ENCODE data around the gene FERD3L.

Gene FERD3L

DNA sequence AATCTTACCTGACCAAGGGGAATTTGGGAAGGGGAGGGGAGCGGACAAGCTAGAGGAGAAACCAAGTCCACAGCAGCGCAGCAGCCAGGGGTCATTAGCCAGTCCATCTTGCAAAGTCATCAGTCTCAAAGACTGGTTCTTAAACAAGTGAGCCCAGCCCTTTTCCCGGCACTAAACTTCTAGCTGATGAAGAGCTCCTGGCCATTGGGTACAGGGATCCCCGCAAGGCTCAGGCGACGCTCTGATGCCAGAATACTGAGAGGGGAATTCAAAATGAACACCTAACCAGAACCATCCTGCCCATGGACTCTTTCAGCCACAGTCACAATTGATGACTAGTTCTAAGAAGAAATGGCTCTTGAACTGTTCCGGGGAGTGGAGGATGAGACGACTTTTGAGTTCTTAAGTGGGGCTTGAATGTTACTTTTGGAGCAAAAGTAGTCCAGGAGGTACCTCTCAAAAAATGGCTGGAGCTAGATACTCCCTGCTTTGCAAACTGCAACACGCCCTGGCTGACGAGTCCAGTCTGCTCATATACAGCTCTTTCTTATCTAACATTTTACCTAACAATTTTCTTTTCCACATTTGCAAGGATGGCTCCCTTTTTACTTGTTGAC, 25.2 kb downstream of the FERD3L start:
- no peak for TF ChIP-seq ZFX (IDR thresholded peaks at IDR 0.05)
- TF ChIP-seq, protein P1, sequence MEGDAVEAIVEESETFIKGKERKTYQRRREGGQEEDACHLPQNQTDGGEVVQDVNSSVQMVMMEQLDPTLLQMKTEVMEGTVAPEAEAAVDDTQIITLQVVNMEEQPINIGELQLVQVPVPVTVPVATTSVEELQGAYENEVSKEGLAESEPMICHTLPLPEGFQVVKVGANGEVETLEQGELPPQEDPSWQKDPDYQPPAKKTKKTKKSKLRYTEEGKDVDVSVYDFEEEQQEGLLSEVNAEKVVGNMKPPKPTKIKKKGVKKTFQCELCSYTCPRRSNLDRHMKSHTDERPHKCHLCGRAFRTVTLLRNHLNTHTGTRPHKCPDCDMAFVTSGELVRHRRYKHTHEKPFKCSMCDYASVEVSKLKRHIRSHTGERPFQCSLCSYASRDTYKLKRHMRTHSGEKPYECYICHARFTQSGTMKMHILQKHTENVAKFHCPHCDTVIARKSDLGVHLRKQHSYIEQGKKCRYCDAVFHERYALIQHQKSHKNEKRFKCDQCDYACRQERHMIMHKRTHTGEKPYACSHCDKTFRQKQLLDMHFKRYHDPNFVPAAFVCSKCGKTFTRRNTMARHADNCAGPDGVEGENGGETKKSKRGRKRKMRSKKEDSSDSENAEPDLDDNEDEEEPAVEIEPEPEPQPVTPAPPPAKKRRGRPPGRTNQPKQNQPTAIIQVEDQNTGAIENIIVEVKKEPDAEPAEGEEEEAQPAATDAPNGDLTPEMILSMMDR (conservative IDR thresholded peaks at IDR 0.05), result no peak

DNA sequence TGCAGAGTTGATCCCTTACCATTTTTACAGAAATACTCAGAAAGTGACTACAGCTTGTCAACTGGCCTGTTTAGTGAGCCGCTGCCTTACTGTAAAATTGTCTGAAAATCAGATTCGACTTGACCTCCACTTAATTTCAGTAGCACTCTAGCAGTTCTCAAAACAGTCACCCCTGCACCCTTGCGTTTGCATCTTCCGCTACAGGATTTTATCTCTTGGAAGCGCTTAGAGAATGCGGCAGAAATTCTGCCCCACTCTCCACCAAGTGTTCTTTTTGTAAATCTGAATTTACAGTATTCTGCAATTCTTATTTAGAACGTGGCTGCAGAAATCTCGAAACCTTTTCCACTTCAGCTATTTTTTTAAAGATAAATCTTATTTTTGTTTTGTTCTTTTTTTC, 25.8 kb downstream of the FERD3L start:
- no peak overlapping the region for H3K27ac ChIP-seq
- TF ChIP-seq, protein P1 (conservative IDR thresholded peaks at IDR 0.05), result no peak
- no peak for TF ChIP-seq ZFX (IDR thresholded peaks at IDR 0.05)

More for the DNA sequence above, 25.2 kb downstream of the FERD3L start:
- no peak overlapping the region for H3K27ac ChIP-seq

DNA sequence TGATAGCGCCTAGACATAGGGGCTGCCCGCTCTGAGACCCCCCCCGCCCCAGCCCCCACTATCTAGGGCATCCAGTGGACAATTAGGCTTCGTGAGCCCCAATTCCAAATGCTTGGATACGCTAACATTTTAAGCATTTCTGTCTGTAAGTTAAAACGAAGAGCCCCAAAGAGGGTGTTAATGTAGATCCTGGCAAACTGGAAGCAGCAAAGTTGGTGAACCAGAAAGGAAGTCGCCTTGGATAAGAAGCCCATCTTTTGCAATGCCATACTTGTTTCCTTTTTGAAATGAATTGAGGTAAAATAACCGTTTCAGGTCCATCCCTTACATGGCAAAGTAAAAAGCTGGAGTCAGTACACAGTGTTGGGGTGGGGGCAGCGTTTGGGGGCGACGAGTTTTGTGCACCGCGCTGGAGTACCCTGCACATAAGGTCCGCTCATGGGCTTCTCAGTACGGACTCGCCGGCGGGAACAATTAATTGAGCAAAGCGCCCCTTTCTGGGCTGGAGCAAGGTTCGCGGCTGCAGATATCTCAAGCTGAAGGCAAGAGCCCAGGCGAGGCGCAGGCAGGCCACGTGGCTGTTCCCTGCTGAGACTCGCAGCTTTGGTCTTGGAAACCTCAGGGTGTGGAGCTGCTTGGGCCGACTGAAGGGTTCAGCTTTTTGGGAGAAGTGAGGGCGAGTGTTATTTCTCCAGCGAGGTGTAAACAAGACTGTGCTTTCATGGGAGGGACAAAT, 26.4 kb downstream of the FERD3L start:
- TF ChIP-seq, protein P1 (conservative IDR thresholded peaks at IDR 0.05), result 0 out of 2 replicates have a peak, but pooled peaks have one; percentile 3
- no peak for TF ChIP-seq ZFX (IDR thresholded peaks at IDR 0.05)
- H3K27ac ChIP-seq, result no peak overlapping the region

DNA sequence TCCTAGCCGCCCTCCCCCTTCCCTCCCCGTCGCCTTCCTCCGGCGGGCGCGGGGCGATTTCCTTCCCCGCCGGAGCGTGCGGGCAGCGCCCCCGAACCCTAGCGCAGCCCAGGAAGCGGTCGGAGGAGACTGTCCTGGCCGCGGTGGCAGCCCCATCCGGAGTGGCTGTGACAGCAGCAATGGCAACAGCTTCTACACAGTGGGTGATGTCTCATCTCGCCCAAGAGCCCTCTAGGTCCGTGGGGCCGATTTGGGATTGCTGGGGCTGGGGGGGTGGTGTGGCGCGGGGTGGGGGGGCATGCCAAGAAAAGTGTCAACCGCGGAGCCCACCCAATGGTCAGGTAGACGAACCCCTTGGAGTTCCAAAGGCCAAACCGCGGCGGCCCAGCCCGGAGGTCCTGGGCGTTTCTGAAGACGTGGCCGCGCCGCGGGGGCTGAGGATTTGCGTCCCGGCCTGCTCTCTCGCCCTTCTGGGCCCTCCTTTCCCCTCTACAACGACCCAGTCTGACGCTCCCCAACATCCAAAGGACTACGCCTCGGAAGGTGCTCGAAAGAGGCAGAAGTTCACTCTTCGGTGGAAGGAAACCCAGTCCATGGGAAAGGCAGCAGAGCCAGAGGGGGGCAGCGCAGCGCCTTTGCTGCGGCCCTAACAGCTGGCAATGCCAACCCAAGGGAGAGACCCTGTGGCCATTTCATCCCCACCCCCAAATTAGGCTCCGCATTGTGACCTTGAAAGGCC, 27.2 kb downstream of the FERD3L start:
- no peak overlapping the region for H3K27ac ChIP-seq
- no peak for TF ChIP-seq ZFX (IDR thresholded peaks at IDR 0.05)
- TF ChIP-seq, protein P1 (conservative IDR thresholded peaks at IDR 0.05), result 0 out of 2 replicates have a peak, but pooled peaks have one; percentile 7

DNA sequence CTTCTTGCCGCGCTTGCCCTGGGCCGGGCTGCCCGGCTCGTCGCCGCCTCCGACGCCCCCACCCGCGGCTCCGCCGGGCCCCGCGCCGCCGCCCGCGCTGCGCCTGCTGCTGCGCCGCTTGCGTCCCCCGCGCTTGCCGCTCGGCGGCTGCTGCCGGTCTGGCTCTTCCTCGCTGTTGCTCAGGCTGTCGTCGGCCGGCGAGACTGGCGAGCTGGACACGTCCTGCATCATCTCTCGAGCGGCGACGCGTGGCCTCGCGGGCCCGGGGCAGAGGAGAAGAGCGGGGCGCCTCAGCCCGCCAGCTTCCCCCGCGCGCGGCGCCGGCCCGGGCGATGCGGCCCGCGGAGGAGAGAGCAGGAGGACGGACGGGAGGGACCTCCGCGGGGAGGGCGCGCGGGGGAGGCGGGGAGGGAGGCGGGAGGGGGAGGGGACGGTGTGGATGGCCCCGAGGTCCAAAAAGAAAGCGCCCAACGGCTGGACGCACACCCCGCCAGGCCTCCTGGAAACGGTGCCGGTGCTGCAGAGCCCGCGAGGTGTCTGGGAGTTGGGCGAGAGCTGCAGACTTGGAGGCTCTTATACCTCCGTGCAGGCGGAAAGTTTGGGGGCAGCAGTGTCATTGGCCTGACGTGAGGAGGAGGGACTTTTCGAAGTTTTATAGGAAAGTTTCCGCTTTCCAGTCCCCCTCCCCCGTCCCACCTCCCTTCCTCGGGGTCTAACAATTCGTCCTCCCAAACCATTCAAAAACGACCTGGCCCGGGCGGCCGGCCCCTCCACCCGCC, 27.9 kb downstream of the FERD3L start, which contains the start of gene TWIST1:
TWIST1 (minus strand) TSS at position 546 of the 779 bp plus-strand sequence; CDS start at position 231, 315 bp downstream.
- TF ChIP-seq, protein P1 (conservative IDR thresholded peaks at IDR 0.05), result no peak
- TF ChIP-seq ZFX (IDR thresholded peaks at IDR 0.05), result no peak
- no peak within 1 kb of the TSS for H3K27ac ChIP-seq

DNA sequence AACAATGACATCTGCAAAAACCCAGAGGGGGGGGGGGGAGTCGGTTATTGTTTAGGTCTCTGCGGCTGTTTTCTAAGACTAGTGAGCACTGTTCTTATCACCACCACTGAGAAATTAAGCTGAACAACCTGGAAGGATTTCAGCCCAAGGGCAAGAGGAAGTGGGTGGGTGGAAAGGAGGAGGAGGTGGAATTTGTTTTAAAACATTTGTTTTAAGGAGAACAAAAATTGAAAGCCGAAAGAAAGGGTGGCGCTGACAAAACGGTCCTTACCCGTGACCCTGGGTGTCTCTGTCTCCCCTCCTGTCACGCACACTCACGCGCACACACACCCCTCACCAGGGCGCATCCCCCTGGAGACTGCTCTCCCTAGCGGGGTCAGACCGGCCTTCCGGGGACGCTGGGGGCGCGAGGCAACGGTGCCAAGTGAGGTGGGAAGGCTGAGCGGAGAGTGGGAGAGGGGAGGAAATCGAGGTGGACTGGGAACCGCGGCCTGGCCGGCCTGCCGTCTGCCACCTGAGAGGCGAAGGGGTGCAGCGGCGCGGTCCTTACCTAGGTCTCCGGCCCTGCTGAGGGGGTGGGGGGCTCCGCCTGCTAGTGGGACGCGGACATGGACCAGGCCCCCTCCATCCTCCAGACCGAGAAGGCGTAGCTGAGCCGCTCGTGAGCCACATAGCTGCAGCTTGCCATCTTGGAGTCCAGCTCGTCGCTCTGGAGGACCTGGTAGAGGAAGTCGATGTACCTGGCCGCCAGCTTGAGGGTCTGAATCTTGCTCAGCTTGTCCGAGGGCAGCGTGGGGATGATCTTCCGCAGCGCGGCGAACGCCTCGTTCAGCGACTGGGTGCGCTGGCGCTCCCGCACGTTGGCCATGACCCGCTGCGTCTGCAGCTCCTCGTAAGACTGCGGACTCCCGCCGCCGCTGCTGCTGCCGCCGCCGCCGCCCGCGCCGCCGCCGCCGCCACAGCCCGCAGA, 28.8 kb downstream of the FERD3L start:
- no peak for TF ChIP-seq ZFX (IDR thresholded peaks at IDR 0.05)
- TF ChIP-seq, protein P1 (conservative IDR thresholded peaks at IDR 0.05), result no peak
- no peak overlapping the region for H3K27ac ChIP-seq
